ENCODE measurements around the gene ARIH2. TPM values are rescaled to one million over a fixed set of nuclear protein-coding genes. Genes with fewer than 3 reads are reported as not detected.

The ARIH2 gene
- total RNA-seq, 4 donors from 2014 or later = 92.2 to 143 (median 123) TPM

DNA sequence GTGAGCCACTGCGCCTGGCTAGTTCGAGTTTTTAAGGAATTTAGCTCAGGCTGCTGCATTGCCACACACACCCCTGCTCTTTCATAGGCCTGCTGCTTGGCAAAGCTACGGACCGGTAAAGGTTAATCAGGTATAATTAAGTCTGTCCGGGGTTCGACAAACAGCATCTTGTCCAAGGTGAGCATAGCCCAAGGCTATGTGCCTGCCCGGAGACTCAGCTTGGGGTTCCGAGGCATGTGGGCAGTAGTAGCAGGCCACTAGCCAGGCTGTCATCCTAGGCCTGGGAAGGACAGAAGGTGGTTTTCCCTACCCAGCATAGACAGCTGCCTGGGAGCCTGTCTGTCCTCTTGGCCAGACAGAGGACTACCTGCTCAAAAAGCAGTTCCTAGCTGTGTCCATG lies 78.0 kb downstream of the ARIH2 start:
- no peaks in the 10 kb centered on the region for H3K27me3 ChIP-seq
- no peak overlapping the region for H3K4me3 ChIP-seq
- no peaks in the 10 kb centered on the region for H3K9me3 ChIP-seq
- H3K36me3 ChIP-seq = peaks cover 0 to 46% of the 10 kb centered on the region in 2 donors
- ATAC-seq = no peak
- WGBS, 2 donors (ENCODE audit: low coverage in 1 of 2) = 100% methylated on average over 2 of the region's 8 CpGs; no CpG with 5 or more reads in 1 of the 2 donors
- TF ChIP-seq POLR2A (IDR thresholded peaks at IDR 0.05) (no peak), EP300 (IDR thresholded peaks at IDR 0.05) (no peak), POLR2AphosphoS5 (IDR thresholded peaks at IDR 0.05) (no peak)
- TF ChIP-seq, protein P1, sequence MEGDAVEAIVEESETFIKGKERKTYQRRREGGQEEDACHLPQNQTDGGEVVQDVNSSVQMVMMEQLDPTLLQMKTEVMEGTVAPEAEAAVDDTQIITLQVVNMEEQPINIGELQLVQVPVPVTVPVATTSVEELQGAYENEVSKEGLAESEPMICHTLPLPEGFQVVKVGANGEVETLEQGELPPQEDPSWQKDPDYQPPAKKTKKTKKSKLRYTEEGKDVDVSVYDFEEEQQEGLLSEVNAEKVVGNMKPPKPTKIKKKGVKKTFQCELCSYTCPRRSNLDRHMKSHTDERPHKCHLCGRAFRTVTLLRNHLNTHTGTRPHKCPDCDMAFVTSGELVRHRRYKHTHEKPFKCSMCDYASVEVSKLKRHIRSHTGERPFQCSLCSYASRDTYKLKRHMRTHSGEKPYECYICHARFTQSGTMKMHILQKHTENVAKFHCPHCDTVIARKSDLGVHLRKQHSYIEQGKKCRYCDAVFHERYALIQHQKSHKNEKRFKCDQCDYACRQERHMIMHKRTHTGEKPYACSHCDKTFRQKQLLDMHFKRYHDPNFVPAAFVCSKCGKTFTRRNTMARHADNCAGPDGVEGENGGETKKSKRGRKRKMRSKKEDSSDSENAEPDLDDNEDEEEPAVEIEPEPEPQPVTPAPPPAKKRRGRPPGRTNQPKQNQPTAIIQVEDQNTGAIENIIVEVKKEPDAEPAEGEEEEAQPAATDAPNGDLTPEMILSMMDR (IDR thresholded peaks at IDR 0.05) = no peak
- no peak overlapping the region for H3K27ac ChIP-seq
- H3K4me1 ChIP-seq = peaks cover 0 to 9% (median 2%) of the 10 kb centered on the region in 3 donors

DNA sequence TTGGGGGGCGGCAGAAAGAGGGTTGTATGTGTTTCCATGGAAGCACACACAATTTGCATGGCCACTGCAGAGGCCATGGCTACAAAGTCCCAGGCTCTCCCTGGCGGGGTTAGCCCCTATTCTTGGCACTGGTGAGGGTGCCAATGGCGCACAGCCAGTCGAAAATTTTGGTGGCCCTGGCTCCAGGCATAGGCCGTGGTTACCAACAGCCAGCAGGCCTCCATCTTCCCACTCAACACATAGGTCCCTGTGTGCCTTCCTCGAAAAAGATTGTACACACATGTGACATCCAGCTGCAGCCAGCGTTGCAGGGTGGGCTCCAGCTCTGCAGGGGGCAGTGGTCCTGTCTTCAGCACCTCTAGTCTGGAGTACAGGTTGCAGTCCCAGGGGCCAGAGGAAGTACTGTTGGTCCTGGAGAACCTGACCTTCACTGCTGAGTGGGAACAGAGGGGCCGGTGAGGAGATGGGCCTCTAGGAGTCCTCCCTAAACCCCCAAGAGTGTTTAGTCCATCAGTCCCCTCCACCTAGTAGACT lies 78.5 kb downstream of the ARIH2 start:
- ATAC-seq = no peak
- Histone ChIP-seq H3K9me3 (no peaks in the 10 kb centered on the region), H3K36me3 (peaks cover 0 to 52% of the 10 kb centered on the region in 2 donors), H3K4me3 (no peak overlapping the region), H3K4me1 (peaks cover 0 to 4% (median 0%) of the 10 kb centered on the region in 3 donors), H3K27ac (no peak overlapping the region), H3K27me3 (no peaks in the 10 kb centered on the region)
- 80% methylated on average over 2 of the region's 8 CpGs; no CpG with 5 or more reads in 1 of the 2 donors for WGBS, 2 donors (ENCODE audit: low coverage in 1 of 2)
- no peak for TF ChIP-seq POLR2A (IDR thresholded peaks at IDR 0.05)
- TF ChIP-seq EP300 (IDR thresholded peaks at IDR 0.05) = no peak
- TF ChIP-seq, protein P1 (IDR thresholded peaks at IDR 0.05) = no peak
- TF ChIP-seq POLR2AphosphoS5 (IDR thresholded peaks at IDR 0.05) = no peak

DNA sequence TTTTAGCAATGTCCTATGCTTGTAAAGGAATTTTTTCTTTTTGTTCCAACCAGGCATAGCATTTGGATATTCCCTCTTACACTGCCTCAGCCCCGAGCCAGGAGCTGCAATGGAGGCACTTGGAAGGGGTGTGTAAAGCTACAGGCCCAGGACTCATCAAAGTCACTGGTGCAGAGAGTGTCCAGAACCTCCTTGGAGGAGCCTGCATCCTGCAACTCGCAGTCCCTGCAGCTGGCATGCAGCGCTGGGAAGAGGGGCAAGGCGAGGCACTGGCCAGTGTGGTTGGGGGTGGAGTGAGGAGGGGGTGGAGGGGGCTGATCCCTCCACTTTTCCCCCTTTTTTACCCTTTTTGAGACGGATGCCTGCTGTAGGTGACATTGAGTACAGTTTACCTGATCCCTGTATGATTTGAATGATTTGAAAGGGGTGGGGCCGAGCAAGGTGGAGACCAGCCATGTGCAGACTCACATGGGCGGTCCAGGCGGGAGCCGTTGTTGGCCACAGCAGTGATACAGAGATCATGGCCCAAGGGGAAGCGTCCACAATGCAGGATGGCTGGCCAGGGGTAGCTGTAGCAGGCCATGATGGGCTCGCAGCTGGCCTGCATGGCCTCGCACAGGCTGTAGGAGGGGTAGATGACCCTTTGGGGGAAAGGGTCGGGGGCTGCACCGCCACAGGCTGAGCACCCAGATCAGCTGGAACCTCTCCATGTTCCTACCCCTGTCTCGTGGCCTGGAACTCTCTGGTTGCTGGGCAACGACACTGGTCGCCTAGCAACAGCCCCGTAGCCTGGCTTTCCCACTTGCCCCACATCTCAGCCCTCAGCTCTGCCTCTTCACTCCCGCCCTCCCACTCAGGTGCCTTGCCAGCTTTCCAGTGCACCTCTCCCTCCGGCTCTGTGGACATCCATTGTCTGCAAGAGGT lies 79.3 kb downstream of the ARIH2 start:
- H3K27ac ChIP-seq = no peak overlapping the region
- peaks cover 0 to 58% of the 10 kb centered on the region in 2 donors for H3K36me3 ChIP-seq
- no peaks in the 10 kb centered on the region for H3K9me3 ChIP-seq
- ATAC-seq = no peak
- 33 to 86% methylated on average over 3 of the region's 20 CpGs for WGBS, 2 donors (ENCODE audit: low coverage in 1 of 2)
- H3K27me3 ChIP-seq = no peaks in the 10 kb centered on the region
- no peak overlapping the region for H3K4me3 ChIP-seq
- no peaks in the 10 kb centered on the region for H3K4me1 ChIP-seq
- TF ChIP-seq POLR2A (IDR thresholded peaks at IDR 0.05) (no peak), EP300 (IDR thresholded peaks at IDR 0.05) (no peak)

DNA sequence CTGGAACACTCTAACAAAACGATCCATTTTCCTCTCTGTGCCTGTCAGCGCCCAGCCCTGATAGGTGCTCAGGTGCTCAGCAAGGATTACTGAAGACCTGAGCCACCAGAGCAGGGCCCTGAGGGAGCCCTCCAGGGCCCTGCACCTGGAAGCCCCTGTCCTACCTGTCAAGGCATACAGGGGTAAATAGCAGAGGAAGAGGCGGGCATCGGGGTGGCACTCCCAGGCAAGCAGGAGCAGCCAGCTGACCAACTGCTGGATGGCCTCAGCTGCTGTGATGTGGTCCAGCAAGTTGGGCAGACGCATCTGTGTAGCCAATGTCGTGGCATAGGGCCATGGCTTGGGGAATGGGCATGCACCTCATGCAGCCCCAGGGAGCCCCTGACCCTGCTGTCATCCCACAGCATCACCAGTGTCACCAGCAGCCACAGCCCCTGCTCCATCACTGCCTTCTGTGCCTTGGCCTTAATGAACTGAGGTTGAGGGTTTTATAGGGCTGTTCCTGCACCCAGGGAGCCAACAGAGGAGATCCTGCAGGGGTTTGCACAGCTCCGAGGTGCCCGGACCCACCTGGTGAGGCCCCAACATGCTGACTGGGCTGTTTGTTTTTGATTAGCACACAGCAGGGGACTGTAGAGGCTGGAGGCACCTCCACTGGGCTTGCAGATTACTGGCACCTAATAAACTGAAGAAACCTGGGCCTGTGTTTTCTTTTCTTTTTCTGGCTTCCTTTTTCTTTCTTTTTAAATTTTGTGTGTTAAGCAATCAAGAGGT lies 80.6 kb downstream of the ARIH2 start:
- H3K4me1 ChIP-seq = no peaks in the 10 kb centered on the region
- H3K27me3 ChIP-seq = no peaks in the 10 kb centered on the region
- 24% methylated on average over 2 of the region's 8 CpGs; no CpG with 5 or more reads in 1 of the 2 donors for WGBS, 2 donors (ENCODE audit: low coverage in 1 of 2)
- H3K9me3 ChIP-seq = no peaks in the 10 kb centered on the region
- TF ChIP-seq EP300 (IDR thresholded peaks at IDR 0.05) (no peak), POLR2AphosphoS5 (IDR thresholded peaks at IDR 0.05) (no peak), POLR2A (IDR thresholded peaks at IDR 0.05) (no peak)
- TF ChIP-seq, protein P1 (IDR thresholded peaks at IDR 0.05) = no peak
- H3K4me3 ChIP-seq = no peak overlapping the region
- no peak overlapping the region for H3K27ac ChIP-seq
- ATAC-seq = no peak
- H3K36me3 ChIP-seq = peaks cover 0 to 61% of the 10 kb centered on the region in 2 donors

DNA sequence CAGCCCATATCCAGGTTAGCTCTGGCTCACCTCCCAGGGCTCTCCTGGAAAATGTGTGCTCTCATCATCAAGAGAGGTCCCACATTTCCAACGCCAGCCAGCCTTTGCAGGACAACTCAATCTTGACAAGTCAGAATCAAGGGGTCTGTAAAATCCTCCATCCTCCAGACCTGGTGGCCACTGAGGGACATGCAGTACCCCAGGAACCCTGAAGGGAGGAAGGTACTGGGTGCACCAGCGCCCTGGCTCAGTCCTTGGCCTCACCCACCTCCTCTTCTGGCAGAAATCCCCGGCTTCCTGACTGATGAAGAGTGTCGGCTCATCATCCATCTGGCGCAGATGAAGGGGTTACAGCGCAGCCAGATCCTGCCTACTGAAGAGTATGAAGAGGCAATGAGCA lies 82.5 kb downstream of the ARIH2 start:
- no peak overlapping the region for H3K27ac ChIP-seq
- H3K4me1 ChIP-seq = peaks cover 0 to 7% (median 0%) of the 10 kb centered on the region in 3 donors
- no peak overlapping the region for H3K4me3 ChIP-seq
- no peaks in the 10 kb centered on the region for H3K9me3 ChIP-seq
- H3K36me3 ChIP-seq = peaks cover 0 to 44% of the 10 kb centered on the region in 2 donors
- no CpG with 5 or more reads among the region's 6 CpGs for WGBS, 2 donors (ENCODE audit: low coverage in 1 of 2)
- TF ChIP-seq POLR2AphosphoS5 (IDR thresholded peaks at IDR 0.05) = no peak
- TF ChIP-seq POLR2A (IDR thresholded peaks at IDR 0.05) = no peak
- TF ChIP-seq EP300 (IDR thresholded peaks at IDR 0.05) = no peak
- TF ChIP-seq, protein P1 (IDR thresholded peaks at IDR 0.05) = no peak
- no peak for ATAC-seq
- H3K27me3 ChIP-seq = no peaks in the 10 kb centered on the region
